ENCODE data around the gene MSMP. TPM values are rescaled to one million over a fixed set of nuclear protein-coding genes. Genes with fewer than 3 reads are reported as not detected.

Gene MSMP
- polyA plus RNA-seq, 3 donors from 2014 or later: 1.3 TPM; not detected in 2

DNA sequence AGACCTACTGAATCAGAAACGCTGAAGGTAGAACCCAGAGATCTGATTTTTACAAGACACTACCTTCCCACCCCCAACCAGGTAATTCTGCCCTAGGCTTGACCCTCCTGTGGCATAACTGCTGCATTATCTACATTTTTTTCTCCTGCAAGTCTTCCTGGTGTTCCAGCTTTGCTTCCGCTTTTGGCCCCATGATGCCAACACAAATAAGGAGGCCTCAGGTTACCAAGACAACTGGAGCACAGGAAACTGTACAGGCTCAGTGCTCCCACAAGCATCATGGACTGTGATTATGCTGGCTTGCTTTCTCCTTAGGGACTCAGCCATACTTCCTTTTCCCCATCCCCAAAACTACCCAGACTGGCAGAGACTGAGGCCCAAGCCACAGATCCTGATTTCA is 6.6 kb upstream of the MSMP start:
- no peaks in the 10 kb centered on the region for H3K36me3 Mint-ChIP-seq
- no peaks in the 10 kb centered on the region for H3K9me3 Mint-ChIP-seq
- no peak overlapping the region for H3K4me3 Mint-ChIP-seq
- peaks cover 32 to 42% of the 10 kb centered on the region in 2 donors for H3K4me1 Mint-ChIP-seq
- DNase-seq: no peak
- H3K27me3 Mint-ChIP-seq (ENCODE audit: low read depth in 3 of 3): peaks cover 0 to 2% (median 2%) of the 10 kb centered on the region in 3 donors
- no peak overlapping the region for H3K27ac Mint-ChIP-seq

- Mint-ChIP-seq H3K27ac (peak overlapping the region in 1 of 6 donors; percentile 62), H3K9me3 (no peaks in the 10 kb centered on the region), H3K27me3 (ENCODE audit: low read depth in 3 of 3) (peaks cover 0 to 2% (median 2%) of the 10 kb centered on the region in 3 donors), H3K4me1 (peaks cover 33 to 45% of the 10 kb centered on the region in 2 donors), H3K4me3 (peak overlapping the region in 2 of 5 donors; percentile 29 to 39), H3K36me3 (no peaks in the 10 kb centered on the region)
- no peak for DNase-seq
Measured at GRCh38 chr9:35759795-35760194, 5.7 kb upstream of the MSMP start.

- Mint-ChIP-seq H3K36me3 (peaks cover 0 to 5% (median 0%) of the 10 kb centered on the region in 3 donors), H3K4me1 (peaks cover 32 to 45% of the 10 kb centered on the region in 2 donors), H3K27me3 (ENCODE audit: low read depth in 3 of 3) (peaks cover 0 to 5% (median 2%) of the 10 kb centered on the region in 3 donors), H3K4me3 (peak overlapping the region; percentile 65 to 99 (median 80)), H3K9me3 (no peaks in the 10 kb centered on the region), H3K27ac (peak overlapping the region; percentile 5 to 93 (median 70))
- no peak for DNase-seq
Measured at GRCh38 chr9:35758475-35759050, 4.5 kb upstream of the MSMP start.

DNA sequence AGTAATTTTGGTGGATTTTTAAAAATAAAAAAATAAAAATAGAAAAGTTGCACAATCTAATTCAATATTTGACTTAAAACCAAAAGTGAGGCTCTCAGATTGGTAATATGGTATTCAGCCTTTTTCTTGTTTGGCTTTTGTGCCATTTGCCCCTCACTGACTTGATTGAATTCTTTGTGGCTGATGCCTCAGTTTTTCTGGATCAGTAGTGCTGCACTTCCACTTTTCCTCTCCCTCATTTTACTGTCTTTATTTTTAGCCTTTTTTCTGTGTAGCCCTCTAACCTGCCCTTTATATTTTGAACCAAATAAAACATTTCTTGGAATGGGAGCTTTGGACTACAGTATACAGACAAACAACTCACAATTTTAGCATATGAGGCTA is 3.8 kb upstream of the MSMP start:
- H3K4me1 Mint-ChIP-seq: peaks cover 34 to 45% of the 10 kb centered on the region in 2 donors
- no peak for DNase-seq
- peak overlapping the region; percentile 52 to 93 (median 76) for H3K27ac Mint-ChIP-seq
- peak overlapping the region; percentile 75 to 99 (median 97) for H3K4me3 Mint-ChIP-seq
- H3K9me3 Mint-ChIP-seq: no peaks in the 10 kb centered on the region
- peaks cover 0 to 12% (median under 1%) of the 10 kb centered on the region in 3 donors for H3K36me3 Mint-ChIP-seq
- H3K27me3 Mint-ChIP-seq (ENCODE audit: low read depth in 3 of 3): peaks cover 0 to 5% (median 2%) of the 10 kb centered on the region in 3 donors

- peaks cover 3 to 16% (median 5%) of the 10 kb centered on the region in 3 donors for H3K36me3 Mint-ChIP-seq
- peak overlapping the region; percentile 86 to 95 (median 88) for H3K27ac Mint-ChIP-seq
- no peaks in the 10 kb centered on the region for H3K9me3 Mint-ChIP-seq
- peaks cover 0 to 5% (median 2%) of the 10 kb centered on the region in 3 donors for H3K27me3 Mint-ChIP-seq (ENCODE audit: low read depth in 3 of 3)
- H3K4me1 Mint-ChIP-seq: peaks cover 34 to 45% of the 10 kb centered on the region in 2 donors
- H3K4me3 Mint-ChIP-seq: peak overlapping the region; percentile 97 to 100 (median 99)
- DNase-seq: peak in 1 of 3 donors; percentile 10
Measured at GRCh38 chr9:35757226-35757891, 3.3 kb upstream of the MSMP start.

DNA sequence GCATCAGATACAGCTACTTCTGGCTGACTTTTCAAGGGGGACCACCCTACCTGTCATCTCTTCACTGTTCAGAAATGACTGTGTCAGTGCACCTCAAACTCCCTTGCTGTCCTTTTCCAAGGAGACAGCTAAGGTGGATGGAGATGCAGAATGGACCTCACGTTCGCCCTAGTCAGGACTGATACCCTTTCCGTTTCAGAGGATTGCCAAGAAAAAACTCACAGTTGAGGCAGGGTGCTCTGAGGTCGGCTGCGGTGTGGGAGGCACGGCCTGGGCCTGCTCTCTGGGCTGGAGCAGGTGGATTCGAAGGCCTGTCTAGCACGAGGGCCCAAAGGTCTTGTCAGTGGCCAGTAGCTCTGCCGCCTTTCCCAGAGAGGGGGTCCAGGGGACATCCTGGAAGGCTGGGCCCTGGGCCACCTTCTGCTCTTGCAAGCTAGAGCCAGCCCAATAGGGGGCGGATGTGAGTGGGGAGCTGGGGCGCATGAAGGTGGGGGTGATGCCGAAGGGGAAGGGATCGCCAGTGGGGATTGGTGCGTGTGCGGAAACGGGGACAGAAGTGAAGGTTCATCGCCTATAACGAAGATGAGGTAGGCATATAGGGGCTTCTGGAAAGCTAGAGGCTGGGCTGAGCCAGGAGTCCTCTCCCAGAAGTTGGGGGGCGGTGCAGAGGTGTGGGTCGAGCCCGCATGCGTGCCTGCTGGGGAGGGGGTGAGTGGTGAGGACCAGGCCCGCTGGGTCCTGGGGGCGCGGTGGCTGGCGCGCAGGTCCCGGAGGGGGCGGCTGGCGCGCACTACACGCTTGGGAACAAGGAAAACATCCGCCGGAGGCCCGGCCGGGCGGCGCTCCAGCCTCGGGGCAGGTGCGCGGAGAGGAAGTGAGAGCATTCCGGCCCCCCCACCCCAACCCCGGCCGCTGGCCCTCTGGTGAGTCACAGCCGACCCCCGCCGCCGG is 2.5 kb upstream of the MSMP start:
- peak overlapping the region; percentile 63 to 98 (median 95) for H3K27ac Mint-ChIP-seq
- peak overlapping the region; percentile 97 to 100 (median 99) for H3K4me3 Mint-ChIP-seq
- peaks cover 0 to 5% (median 2%) of the 10 kb centered on the region in 3 donors for H3K27me3 Mint-ChIP-seq (ENCODE audit: low read depth in 3 of 3)
- H3K9me3 Mint-ChIP-seq: no peaks in the 10 kb centered on the region
- peak; percentile 64 to 69 (median 65) for DNase-seq
- peaks cover 34 to 45% of the 10 kb centered on the region in 2 donors for H3K4me1 Mint-ChIP-seq
- H3K36me3 Mint-ChIP-seq: peaks cover 7 to 24% (median 9%) of the 10 kb centered on the region in 3 donors

GRCh38 chr9:35755071-35755470 is 995 bp upstream of the MSMP start:
- Mint-ChIP-seq H3K36me3 (peaks cover 7 to 27% (median 15%) of the 10 kb centered on the region in 3 donors), H3K27me3 (ENCODE audit: low read depth in 3 of 3) (peaks cover 0 to 5% (median 2%) of the 10 kb centered on the region in 3 donors), H3K4me3 (peak overlapping the region in 2 of 5 donors; percentile 30 to 31), H3K4me1 (peaks cover 40 to 50% of the 10 kb centered on the region in 2 donors), H3K9me3 (no peaks in the 10 kb centered on the region), H3K27ac (peak overlapping the region in 4 of 6 donors; percentile 41 to 63 (median 47))
- DNase-seq: no peak

- Mint-ChIP-seq H3K4me1 (peaks cover 38 to 45% of the 10 kb centered on the region in 2 donors), H3K27ac (peak overlapping the region in 2 of 6 donors; percentile 49 to 61), H3K36me3 (peaks cover 7 to 27% (median 15%) of the 10 kb centered on the region in 3 donors), H3K27me3 (ENCODE audit: low read depth in 3 of 3) (peaks cover 1 to 8% (median 2%) of the 10 kb centered on the region in 3 donors), H3K9me3 (no peaks in the 10 kb centered on the region), H3K4me3 (no peak overlapping the region)
- no peak for DNase-seq
Measured at GRCh38 chr9:35753466-35753865, 610 bp downstream of the MSMP start.

DNA sequence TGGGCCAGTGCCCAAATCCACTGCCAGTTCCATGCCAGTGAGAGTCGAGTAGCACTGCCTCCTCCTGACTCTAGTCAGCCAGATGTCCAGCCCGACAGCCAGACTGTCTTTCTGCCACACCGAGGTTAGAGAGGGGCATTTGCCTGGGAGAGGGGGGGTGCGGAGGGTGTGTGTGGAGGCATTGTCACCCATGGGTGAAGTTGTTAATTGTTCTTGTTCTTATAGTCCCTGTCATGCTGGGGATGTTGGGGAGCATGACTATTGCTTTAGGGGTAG is 3.9 kb downstream of the MSMP start:
- Mint-ChIP-seq H3K27me3 (ENCODE audit: low read depth in 3 of 3) (peaks cover 0 to 8% (median 1%) of the 10 kb centered on the region in 3 donors), H3K36me3 (peaks cover 11 to 34% (median 20%) of the 10 kb centered on the region in 3 donors), H3K4me1 (peaks cover 45 to 48% of the 10 kb centered on the region in 2 donors), H3K4me3 (peak overlapping the region; percentile 87 to 93 (median 91)), H3K9me3 (no peaks in the 10 kb centered on the region), H3K27ac (peak overlapping the region; percentile 90 to 94 (median 92))
- no peak for DNase-seq

- peak overlapping the region; percentile 90 to 94 (median 92) for H3K27ac Mint-ChIP-seq
- peak overlapping the region; percentile 87 to 93 (median 91) for H3K4me3 Mint-ChIP-seq
- peaks cover 45 to 48% of the 10 kb centered on the region in 2 donors for H3K4me1 Mint-ChIP-seq
- no peak for DNase-seq
- peaks cover 0 to 10% (median 1%) of the 10 kb centered on the region in 3 donors for H3K27me3 Mint-ChIP-seq (ENCODE audit: low read depth in 3 of 3)
- H3K36me3 Mint-ChIP-seq: peaks cover 14 to 36% (median 21%) of the 10 kb centered on the region in 3 donors
- no peaks in the 10 kb centered on the region for H3K9me3 Mint-ChIP-seq
Measured at GRCh38 chr9:35749515-35750255, 4.4 kb downstream of the MSMP start.

DNA sequence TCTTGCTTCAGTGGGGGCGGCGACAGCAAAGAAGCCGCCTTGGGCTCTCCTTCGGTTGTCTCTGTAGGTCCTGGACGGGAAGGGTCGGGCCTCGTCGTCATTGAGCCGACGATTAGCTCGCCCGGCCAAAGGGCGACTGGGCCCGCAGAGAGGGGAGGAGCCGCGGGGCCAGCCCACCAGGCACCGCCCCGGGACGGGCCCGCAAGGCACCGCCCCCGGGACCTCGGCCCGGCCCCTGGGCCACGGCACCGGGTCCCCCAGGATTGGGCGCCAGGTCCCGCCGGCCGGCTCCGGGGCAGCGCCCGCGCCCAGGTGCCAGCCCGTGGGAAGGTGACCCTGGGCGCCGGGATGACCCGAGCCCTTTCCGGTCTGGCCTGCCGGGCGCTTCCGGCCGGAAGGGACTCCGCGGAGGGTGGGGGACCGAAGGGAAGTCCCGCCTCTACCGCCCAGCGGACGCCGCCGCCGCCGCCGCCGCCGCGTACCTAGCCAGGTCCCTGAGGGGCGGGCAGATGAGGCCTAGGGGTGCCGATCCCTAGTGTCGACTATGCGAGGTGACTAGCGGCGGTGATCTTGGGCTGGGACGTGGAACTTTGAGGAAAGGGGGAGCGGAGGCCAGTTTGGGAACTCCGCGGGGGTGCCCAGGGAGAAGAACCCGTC is 5.1 kb downstream of the MSMP start, which contains the start of the genes GBA2 and RGP1:
Gene GBA2 (minus strand): TSS at position 371 of the 657 bp plus-strand sequence. CDS start 524 bp downstream, outside the sequence.
Gene RGP1 (plus strand): TSS at position 430 of the 657 bp plus-strand sequence. CDS start 469 bp downstream, outside the sequence.
- peak within 1 kb of the TSS; percentile 88 to 95 (median 93) for H3K4me3 Mint-ChIP-seq
- peak; percentile 69 to 79 (median 73) for DNase-seq
- H3K9me3 Mint-ChIP-seq: no peaks in the 10 kb centered on the region
- H3K27ac Mint-ChIP-seq: peak within 1 kb of the TSS; percentile 90 to 94 (median 92)
- H3K27me3 Mint-ChIP-seq (ENCODE audit: low read depth in 3 of 3): peaks cover 0 to 9% (median 1%) of the 10 kb centered on the region in 3 donors
- H3K36me3 Mint-ChIP-seq: peaks cover 18 to 40% (median 25%) of the 10 kb centered on the region in 3 donors
- peaks cover 45 to 48% of the 10 kb centered on the region in 2 donors for H3K4me1 Mint-ChIP-seq

DNA sequence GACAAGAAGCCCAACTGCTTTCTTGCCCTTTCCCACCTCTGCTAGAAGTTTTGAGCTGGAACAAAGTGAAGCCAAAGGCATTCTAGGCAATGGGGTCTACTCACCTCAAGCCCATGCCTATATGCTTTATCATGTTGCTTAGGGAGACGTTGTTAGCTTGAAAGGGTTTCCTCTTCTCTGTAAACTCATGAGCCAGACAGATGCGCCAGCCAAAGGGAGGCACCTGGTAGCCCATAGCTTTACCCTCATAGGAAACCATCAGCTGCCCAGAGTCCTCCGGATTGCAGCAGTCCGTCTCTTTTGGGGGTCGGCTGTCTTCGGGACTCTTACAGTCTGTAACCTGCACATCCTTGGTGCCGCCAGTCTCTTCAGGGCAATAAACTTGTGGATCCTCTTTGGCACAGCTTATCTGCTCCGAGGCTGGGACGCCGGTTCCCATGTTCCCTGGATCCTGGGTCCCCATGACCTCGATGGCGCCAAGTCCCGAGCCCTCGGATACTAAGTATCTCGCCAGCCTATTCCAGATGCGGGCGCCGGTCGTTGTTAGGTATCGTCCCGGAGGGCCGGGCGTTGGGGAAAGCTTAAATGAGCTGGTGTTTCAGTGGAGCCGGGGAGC is 5.7 kb downstream of the MSMP start:
- peaks cover 47 to 54% of the 10 kb centered on the region in 2 donors for H3K4me1 Mint-ChIP-seq
- peak overlapping the region; percentile 88 to 95 (median 89) for H3K4me3 Mint-ChIP-seq
- DNase-seq: no peak
- H3K36me3 Mint-ChIP-seq: peaks cover 23 to 40% (median 28%) of the 10 kb centered on the region in 3 donors
- H3K27me3 Mint-ChIP-seq (ENCODE audit: low read depth in 3 of 3): peaks cover 0 to 8% (median 1%) of the 10 kb centered on the region in 3 donors
- no peaks in the 10 kb centered on the region for H3K9me3 Mint-ChIP-seq
- peak overlapping the region; percentile 69 to 91 (median 90) for H3K27ac Mint-ChIP-seq

Data from immature natural killer cell (primary cell).